H54 (cell line): Measurements from ENCODE around the gene C20orf144.
"Not testable (repeated sequence)": the region's sequence is repeated elsewhere in the genome, so short reads cannot be mapped to it uniquely, and the experiment has no call there.

ENCODE experiments used
- DNase-seq: peaks from one replicate; pipeline ENCODE4 v3.0.0; 2011; ENCODE audit warnings: low spot score, mixed read lengths; ENCODE audit not compliant: insufficient read length
- FAIRE-seq: peaks from 3 replicates; lab custom pipeline; 2011; peaks lifted over from hg19 to GRCh38; lab: Jason Lieb, UNC
- POLR2A ChIP-seq: IDR thresholded peaks from 2 replicates; pipeline ENCODE4 v1.6.1; 2011; ENCODE audit warnings: low read depth, mild to moderate bottlenecking, low read length

Gene C20orf144

DNA sequence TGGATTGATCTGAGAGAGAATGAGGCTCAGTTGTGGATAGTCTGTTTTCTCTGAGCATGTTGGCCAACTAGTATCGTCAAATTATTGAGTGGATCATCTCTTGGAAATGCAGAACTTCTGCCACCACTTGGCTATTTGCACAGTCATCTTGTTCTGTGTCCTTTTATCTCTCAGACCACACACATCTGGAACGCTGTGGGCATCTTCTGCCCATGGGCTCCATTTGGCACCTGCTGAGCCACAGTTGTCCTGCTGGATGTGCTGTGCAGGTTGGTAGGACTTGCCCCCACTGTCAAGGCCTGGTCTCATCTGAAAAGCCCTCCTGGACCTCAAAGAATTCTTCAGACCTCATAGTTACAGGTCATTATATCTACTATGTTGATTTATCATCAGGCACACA is 16.7 kb upstream of the C20orf144 start:
- no peak for FAIRE-seq
- no peak for DNase-seq
- no peak for TF ChIP-seq POLR2A

DNA sequence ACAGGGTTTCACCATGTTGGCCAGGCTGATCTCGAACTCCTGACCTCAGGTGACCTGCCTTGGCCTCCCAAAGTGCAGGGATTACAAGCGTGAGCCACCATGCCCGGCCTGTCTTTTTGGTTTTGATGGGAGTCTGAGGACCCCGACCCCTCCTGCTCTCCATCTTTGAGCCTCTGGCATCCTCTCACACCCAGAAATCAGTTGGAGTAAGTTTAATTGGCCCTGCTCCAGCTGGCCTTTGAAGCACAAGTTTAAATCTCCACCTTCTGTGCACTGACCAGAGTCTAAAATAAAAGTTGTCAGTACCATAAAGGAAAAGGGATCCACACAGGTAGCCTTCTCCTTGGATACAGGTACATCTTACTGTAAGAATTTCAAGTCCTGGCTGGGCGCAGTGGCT is 15.9 kb upstream of the C20orf144 start:
- TF ChIP-seq POLR2A: no peak
- FAIRE-seq (no peak), DNase-seq (no peak)

DNA sequence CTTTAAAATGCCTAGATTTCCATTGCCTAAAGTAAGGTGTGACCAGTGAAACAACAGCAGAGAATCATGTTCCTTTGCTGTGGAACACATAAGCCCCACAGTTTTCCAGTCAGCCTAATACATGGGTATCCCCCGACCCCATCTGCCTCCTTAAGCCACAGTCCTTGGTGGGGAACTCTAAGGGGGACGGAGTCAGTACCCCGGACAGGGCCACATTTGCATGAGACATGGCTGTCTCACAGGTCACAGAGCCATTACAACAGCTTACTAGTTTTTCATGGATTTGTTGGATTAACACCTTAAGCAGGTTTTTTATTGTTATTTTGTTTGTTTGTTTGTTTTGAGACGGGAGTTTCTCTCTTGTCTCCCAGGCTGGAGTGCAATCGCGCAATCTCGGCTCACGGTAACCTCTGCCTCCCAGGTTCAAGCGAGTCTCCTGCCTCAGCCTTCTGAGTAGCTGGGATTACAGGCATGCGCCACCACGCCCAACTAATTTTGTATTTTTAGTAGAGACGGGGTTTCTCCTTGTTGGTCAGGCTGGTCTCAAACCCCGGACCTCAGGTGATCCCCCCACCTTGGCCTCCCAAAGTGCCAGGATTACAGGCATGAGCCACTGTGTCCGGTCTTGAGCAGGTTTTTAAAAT is 15.0 kb upstream of the C20orf144 start:
- not testable (repeated sequence) for DNase-seq, FAIRE-seq

DNA sequence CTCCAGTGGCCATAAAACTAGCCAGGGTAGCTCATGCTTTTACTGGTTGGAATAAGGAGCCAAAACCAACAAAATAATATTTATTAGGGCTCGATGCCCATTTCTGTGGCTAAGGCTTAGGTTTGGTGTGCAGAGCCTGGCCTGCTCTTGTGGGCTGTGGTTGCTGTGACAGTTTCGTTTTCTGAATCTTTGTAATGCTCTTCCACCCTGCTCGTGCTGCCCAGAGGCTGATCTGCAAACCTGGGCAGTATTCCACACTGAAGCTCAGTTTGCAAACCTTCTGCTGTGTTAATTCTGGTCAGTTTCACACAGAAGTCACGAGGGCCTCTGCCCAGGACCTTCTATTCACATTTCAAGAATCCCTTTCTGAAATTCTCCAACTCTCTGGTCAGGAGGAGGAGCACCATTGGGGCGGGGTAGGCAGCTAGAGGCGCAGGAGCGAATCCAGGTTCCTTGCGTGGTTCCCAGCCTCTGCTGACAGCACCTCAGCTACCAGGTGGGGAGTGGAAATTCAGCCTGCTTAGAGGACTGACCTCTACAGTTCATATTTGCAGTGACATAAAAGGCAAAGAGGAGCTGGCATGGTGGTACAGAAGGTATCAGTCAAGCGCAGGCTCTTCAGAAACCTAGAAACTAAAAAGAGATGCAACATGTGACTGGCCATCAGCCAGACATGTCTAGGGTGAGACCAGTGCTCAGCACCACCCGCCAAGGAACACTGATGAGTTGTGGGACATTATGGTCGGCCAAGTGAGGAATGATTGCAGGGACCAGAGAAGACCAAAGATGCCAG is 14.3 kb upstream of the C20orf144 start:
- no peak for TF ChIP-seq POLR2A
- DNase-seq (no peak), FAIRE-seq (no peak)

DNA sequence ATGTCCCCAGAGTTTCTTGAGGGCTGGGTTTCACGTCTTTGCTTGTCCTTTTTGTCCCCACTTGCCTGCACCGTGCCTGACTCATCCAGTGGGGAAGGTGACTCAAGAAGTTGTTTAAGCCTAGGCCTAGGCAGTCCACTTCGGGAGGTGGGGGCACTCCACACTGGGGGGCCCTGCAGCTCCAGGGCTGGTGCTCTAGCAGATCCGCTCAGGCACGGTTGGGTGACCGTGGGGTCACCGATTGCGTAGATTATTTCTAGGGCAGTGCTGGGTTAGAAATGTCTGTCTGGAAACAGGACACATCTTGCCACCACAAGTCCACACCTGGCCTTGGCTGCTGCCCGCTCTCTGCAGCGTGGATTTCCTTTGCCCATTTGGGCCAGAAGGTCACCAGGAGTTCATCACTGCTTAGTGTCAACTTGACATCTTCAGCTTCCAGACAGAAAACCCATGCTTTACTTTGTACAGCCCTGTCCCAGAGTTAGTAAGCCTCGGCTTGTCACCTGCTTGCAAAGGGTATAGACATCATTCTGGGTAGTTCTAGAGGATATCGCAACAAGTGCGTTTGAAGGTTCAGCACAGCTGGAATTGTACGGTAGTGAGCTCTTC is 13.6 kb upstream of the C20orf144 start:
- DNase-seq (no peak), FAIRE-seq (no peak)
- TF ChIP-seq POLR2A: peak; percentile 23; the same call in 1 of the 2 replicates

DNA sequence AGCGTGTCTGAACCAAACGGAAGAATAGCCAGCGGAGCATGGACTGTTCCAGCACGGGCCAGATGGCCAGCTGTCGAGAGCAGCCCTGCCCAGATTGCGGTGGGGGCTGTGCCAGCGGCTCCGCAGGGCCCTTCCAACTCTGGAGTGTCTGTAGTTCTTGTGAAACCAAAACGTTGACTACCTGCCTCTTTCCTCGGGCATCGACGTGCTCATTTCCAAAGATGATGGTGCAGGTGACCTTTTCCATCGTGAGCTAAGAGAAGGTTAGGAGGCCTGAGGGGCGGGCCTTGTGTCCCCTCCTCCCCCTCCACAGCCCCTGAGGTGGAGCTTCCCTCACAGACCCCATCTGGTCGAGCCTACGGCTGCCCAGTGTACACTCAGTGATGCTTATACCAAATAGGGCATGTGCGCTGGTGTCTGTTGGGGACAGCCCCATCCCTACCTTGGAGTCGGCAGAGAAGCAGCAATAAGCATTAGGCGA is 12.9 kb upstream of the C20orf144 start:
- DNase-seq (no peak), FAIRE-seq (no peak)

DNA sequence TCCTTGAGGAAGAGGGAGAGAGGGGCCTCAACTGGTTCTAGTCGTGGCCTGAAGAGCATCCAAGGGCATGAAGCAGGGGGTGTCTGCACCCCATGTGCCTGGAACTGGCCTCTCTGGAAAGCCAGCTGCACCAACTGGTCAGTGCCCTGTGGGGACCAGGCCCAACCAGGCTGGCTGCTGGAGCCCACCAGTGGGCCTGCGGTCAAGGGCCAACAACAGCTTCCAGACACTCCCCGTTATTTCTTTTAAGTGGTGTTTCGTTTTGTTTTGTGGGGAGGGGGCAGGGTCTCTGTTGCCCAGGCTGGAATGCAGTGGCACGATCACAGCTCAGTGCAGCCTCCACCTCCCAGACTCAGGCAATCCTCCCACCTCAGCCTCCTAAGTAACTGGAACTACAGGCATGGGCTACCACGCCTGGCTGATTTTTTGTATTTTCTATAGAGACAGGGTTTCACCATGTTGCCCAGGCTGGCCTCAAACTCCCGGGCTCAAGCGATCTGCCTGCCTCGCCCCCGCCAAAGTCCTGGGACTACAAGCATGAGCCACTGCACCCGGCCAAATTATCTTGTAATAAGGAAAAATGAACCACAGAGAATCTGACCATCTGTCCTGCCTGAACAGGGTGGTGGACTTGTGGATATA is 11.9 kb upstream of the C20orf144 start:
- FAIRE-seq (no peak), DNase-seq (no peak)
- TF ChIP-seq POLR2A: no peak

More for the DNA sequence above, 12.9 kb upstream of the C20orf144 start:
- 0 out of 2 replicates have a peak, but pooled peaks have one; percentile 9 for TF ChIP-seq POLR2A

DNA sequence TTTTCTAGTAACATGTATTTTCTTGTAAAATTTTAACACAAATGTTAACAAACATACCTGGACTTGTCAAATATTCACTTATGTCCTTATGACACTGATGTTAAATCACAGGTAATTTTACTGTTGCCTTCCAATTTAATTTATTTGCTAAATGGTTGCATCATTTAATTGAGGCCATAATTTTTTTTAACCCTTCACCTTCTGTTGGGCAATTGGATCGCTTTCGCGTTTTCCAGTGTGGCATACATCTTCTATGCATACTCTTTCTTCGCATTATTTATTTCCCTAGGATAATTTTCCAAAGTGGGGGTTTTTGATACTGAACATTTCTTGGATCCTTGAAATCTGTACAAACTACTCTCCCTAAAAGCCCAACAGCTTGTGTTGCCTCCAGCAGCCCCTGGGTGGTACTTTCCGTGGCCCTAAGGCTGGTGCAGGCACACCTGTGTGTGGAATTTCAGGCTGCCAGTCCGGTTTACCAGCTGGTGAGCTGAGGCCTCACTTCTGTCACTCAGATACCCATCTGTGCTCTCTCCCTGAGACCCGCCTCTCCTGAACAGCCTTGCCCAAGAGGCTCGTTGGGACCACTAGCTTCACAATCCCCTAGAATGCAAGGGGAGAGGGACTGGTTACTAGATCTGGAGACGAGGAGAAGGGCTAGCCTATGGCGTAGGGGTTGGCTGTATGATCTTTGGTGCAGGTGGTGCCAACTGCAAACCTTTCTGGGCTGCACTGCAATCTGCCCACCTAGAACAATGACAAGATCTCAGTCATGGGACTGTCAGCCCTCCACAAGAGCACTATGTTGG is 11.2 kb upstream of the C20orf144 start:
- no peak for FAIRE-seq
- TF ChIP-seq POLR2A: no peak

DNA sequence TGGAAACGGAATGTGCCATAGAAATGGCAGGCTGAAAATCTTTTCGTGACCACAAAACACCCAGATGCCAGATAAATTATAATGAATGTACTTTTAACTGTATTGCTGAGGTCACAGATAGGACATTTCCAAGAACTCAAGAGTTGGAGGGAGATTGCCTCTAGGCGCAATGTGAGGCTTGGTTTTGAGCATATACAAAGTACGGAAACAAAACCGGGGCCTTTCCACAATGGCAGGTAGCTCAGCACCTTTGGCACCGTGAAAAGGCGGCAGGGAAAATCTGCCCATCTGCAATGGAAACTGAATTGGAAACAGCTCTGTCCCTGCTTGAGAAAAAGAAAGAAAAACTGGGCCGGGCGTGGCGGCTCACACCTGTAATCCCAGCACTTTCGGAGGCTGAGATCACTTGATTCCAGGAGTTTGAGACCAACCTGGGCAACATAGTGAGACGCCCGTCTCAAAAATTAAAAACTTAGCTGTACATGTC is 10.5 kb upstream of the C20orf144 start:
- no peak for TF ChIP-seq POLR2A
- DNase-seq (no peak), FAIRE-seq (no peak)

More for the DNA sequence above, 11.2 kb upstream of the C20orf144 start:
- DNase-seq: no peak

DNA sequence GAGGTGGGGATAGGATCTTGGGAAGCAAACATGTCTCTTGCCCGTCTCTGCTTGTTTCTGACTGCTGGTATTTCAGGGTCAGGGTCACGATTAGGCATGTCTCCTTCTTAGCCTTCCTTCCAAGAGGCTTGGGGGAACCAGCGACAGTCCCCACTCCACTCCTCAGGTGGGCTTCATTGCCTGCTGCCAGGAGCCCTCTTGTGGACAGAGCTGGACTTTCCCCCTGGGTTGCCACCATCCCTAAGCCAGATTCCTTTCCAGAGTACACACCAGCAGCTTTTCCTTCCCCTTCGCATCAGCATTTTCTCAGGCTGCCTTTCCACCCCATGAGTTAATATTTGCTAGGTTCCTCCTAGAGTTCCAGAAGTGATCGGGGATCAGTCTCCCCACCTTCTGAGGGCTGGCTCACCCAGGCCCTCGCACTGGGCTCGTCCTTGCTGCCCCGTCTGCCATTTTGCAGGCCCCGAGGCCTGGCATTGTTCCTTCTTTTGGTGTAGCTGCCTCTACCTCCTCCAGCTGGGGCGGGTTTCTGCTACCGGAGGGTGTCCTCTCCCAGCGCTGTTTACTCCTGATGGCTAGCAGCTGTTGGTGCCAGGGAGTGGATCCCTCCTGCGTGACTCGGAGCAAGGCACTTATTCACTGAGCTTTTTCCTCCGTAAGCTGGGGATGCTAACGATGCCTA is 8.8 kb upstream of the C20orf144 start:
- TF ChIP-seq POLR2A: no peak
- DNase-seq: no peak
- FAIRE-seq: no peak

DNA sequence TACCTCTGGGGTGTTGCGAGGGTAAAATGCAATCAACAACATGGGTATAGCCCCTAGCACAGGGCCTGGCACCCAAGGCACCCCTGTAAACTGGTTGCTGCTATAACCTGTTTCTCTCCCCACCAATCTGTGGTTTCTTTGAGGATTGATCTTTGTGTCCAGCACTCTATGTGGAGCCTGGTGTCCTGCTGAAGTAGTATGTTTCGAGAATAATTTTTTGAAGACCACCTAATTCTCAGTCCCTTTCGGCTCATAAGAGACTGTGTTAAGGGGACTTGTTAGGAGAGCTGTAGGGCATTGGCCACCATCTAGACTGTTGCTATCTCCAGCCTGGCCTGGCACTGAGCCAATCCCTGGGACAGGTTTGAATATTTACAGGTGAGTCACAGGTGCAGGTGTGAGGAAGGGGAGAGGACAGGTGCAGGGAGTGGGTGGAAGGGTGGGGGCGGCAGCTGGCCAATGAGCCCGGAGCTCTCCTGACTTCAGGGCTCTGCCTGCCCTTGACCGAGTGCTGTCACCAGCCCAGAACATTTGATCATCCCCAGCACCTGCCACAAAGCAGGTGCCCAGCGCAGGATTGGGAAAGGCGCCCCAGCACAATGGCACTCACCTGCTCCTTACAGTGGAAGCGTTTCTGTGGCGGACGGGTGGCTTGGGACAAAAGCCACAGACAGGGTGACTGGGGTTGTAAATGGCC is 8.1 kb upstream of the C20orf144 start:
- no peak for TF ChIP-seq POLR2A
- DNase-seq: no peak
- no peak for FAIRE-seq

DNA sequence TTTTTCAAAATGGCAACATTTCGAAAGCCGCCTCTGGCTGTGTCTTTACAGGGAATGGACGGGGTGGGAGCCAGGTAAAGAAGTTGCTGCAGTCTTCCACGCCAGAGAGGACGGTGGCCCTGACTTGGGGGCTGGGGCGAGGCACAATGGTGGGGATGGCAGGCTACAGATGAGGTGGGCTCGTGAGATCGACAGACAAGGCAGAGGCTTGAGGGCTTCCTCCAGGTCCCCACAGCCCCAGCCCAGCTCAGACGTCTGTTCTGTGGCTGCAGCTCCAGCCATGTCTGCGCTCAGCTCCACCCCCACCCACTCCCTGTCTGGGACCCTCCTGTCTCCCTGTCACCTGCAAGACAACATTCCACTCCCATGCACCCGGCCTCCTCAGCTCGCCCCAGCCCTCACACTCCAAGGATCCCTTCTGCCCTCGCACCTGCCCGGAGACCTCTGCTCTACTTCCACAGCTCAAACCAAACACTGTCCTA is 7.4 kb upstream of the C20orf144 start:
- TF ChIP-seq POLR2A: no peak
- FAIRE-seq (no peak), DNase-seq (no peak)
